HUES6 (cell line): ENCODE results near the gene NEMP2.
A peak's percentile ranks its signal among the peaks of the same experiment; 100 is the strongest.

Experiments used
- H3K27ac ChIP-seq: 2 replicates; pipeline ENCODE4 v1.7.0; 2013; ENCODE audit warnings: low read depth, mild to moderate bottlenecking, low read length, inconsistent platforms
- H3K27me3 ChIP-seq: 2 replicates; pipeline ENCODE4 v1.6.1; 2013; ENCODE audit warnings: low read length; ENCODE audit not compliant: control insufficient read depth, insufficient read depth
- H3K36me3 ChIP-seq: 2 replicates; pipeline ENCODE4 v1.6.1; 2013; ENCODE audit warnings: low read length; ENCODE audit not compliant: control insufficient read depth, insufficient read depth
- H3K4me1 ChIP-seq: 2 replicates; pipeline ENCODE4 v1.6.1; 2013; ENCODE audit warnings: low read length; ENCODE audit not compliant: control insufficient read depth, insufficient read depth
- H3K4me3 ChIP-seq: 2 replicates; pipeline ENCODE4 v1.5.1; 2013; ENCODE audit warnings: low read depth, low read length
- H3K9ac ChIP-seq: one replicate; pipeline ENCODE4 v1.6.1; 2013; ENCODE audit warnings: mild to moderate bottlenecking, low read length
- H3K9me3 ChIP-seq: 2 replicates; pipeline ENCODE4 v1.6.1; 2013; ENCODE audit warnings: low read depth, low read length; ENCODE audit not compliant: control insufficient read depth, insufficient read depth

The NEMP2 gene

GRCh38 chr2:190553254-190553653, 18.7 kb upstream of the NEMP2 start:
- H3K4me1 ChIP-seq = peaks cover 10% of the 10 kb centered on the region; the same call in 1 of the 2 replicates
- H3K27ac ChIP-seq = no peak overlapping the region
- no peak overlapping the region for H3K4me3 ChIP-seq
- no peaks in the 10 kb centered on the region for H3K27me3 ChIP-seq
- H3K9ac ChIP-seq = no peak overlapping the region
- no peaks in the 10 kb centered on the region for H3K9me3 ChIP-seq
- H3K36me3 ChIP-seq = no peaks in the 10 kb centered on the region

- Histone ChIP-seq H3K27me3 (no peaks in the 10 kb centered on the region), H3K36me3 (no peaks in the 10 kb centered on the region), H3K9ac (no peak overlapping the region), H3K9me3 (no peaks in the 10 kb centered on the region), H3K27ac (no peak overlapping the region), H3K4me1 (peaks cover 10% of the 10 kb centered on the region; the same call in 1 of the 2 replicates), H3K4me3 (no peak overlapping the region)
Measured at GRCh38 chr2:190551928-190552327, 17.4 kb upstream of the NEMP2 start.

- Histone ChIP-seq H3K36me3 (no peaks in the 10 kb centered on the region), H3K27ac (no peak overlapping the region), H3K9ac (no peak overlapping the region), H3K4me3 (no peak overlapping the region), H3K4me1 (peaks cover 10% of the 10 kb centered on the region; the same call in 1 of the 2 replicates), H3K9me3 (no peaks in the 10 kb centered on the region), H3K27me3 (no peaks in the 10 kb centered on the region)
Measured at GRCh38 chr2:190550137-190550536, 15.6 kb upstream of the NEMP2 start.

GRCh38 chr2:190547886-190548285, 13.4 kb upstream of the NEMP2 start:
- H3K4me3 ChIP-seq = no peak overlapping the region
- H3K9ac ChIP-seq = no peak overlapping the region
- no peaks in the 10 kb centered on the region for H3K4me1 ChIP-seq
- H3K9me3 ChIP-seq = no peaks in the 10 kb centered on the region
- H3K27ac ChIP-seq = no peak overlapping the region
- H3K36me3 ChIP-seq = no peaks in the 10 kb centered on the region
- H3K27me3 ChIP-seq = no peaks in the 10 kb centered on the region

- Histone ChIP-seq H3K4me3 (no peak overlapping the region), H3K9ac (no peak overlapping the region), H3K9me3 (no peaks in the 10 kb centered on the region), H3K27me3 (no peaks in the 10 kb centered on the region), H3K4me1 (no peaks in the 10 kb centered on the region), H3K27ac (no peak overlapping the region), H3K36me3 (no peaks in the 10 kb centered on the region)
Measured at GRCh38 chr2:190546734-190547133, 12.2 kb upstream of the NEMP2 start.

- H3K27ac ChIP-seq = no peak overlapping the region
- no peaks in the 10 kb centered on the region for H3K4me1 ChIP-seq
- no peak overlapping the region for H3K4me3 ChIP-seq
- H3K36me3 ChIP-seq = no peaks in the 10 kb centered on the region
- H3K27me3 ChIP-seq = no peaks in the 10 kb centered on the region
- peaks cover under 1% of the 10 kb centered on the region; the same call in 1 of the 2 replicates for H3K9me3 ChIP-seq
- no peak overlapping the region for H3K9ac ChIP-seq
Measured at GRCh38 chr2:190545555-190546385, 11.2 kb upstream of the NEMP2 start.

- H3K4me1 ChIP-seq = no peaks in the 10 kb centered on the region
- no peak overlapping the region for H3K4me3 ChIP-seq
- no peaks in the 10 kb centered on the region for H3K36me3 ChIP-seq
- H3K27me3 ChIP-seq = no peaks in the 10 kb centered on the region
- H3K9ac ChIP-seq = no peak overlapping the region
- no peak overlapping the region for H3K27ac ChIP-seq
- peaks cover 7% of the 10 kb centered on the region for H3K9me3 ChIP-seq
Measured at GRCh38 chr2:190545093-190545492, 10.6 kb upstream of the NEMP2 start.

GRCh38 chr2:190540048-190540447, 5.5 kb upstream of the NEMP2 start:
- Histone ChIP-seq H3K9me3 (peaks cover 23% of the 10 kb centered on the region), H3K9ac (no peak overlapping the region), H3K4me1 (peaks cover 12% of the 10 kb centered on the region), H3K27me3 (no peaks in the 10 kb centered on the region), H3K27ac (no peak overlapping the region), H3K36me3 (no peaks in the 10 kb centered on the region), H3K4me3 (no peak overlapping the region)

- Histone ChIP-seq H3K27me3 (no peaks in the 10 kb centered on the region), H3K4me3 (no peak overlapping the region), H3K9me3 (peaks cover 23% of the 10 kb centered on the region)
Measured at GRCh38 chr2:190538201-190538600, 3.7 kb upstream of the NEMP2 start.

GRCh38 chr2:190537765-190538164, 3.2 kb upstream of the NEMP2 start:
- Histone ChIP-seq H3K36me3 (no peaks in the 10 kb centered on the region), H3K27ac (no peak overlapping the region), H3K4me1 (peaks cover 17% of the 10 kb centered on the region), H3K27me3 (no peaks in the 10 kb centered on the region), H3K9ac (no peak overlapping the region), H3K4me3 (no peak overlapping the region), H3K9me3 (peaks cover 23% of the 10 kb centered on the region)

More at GRCh38 chr2:190538201-190538600, 3.7 kb upstream of the NEMP2 start:
- Histone ChIP-seq H3K36me3 (no peaks in the 10 kb centered on the region), H3K9ac (no peak overlapping the region), H3K4me1 (peaks cover 17% of the 10 kb centered on the region), H3K27ac (no peak overlapping the region)

GRCh38 chr2:190535586-190535985, 1.1 kb upstream of the NEMP2 start:
- Histone ChIP-seq H3K9ac (no peak overlapping the region), H3K27me3 (no peaks in the 10 kb centered on the region), H3K4me3 (peak overlapping the region; percentile 79), H3K4me1 (peaks cover 17% of the 10 kb centered on the region), H3K36me3 (no peaks in the 10 kb centered on the region), H3K9me3 (peaks cover 21% of the 10 kb centered on the region), H3K27ac (no peak overlapping the region)
